GM18517 (cell line): Measurements from ENCODE around the gene URB1.

Experiments
- ATAC-seq: cut with Tn5 transposase; IDR thresholded peaks from one replicate; pipeline ENCODE4 v1.9.1; 2021; ENCODE audit warnings: mild to moderate bottlenecking, moderate library complexity; ENCODE audit not compliant: unreplicated experiment

URB1 gene

DNA sequence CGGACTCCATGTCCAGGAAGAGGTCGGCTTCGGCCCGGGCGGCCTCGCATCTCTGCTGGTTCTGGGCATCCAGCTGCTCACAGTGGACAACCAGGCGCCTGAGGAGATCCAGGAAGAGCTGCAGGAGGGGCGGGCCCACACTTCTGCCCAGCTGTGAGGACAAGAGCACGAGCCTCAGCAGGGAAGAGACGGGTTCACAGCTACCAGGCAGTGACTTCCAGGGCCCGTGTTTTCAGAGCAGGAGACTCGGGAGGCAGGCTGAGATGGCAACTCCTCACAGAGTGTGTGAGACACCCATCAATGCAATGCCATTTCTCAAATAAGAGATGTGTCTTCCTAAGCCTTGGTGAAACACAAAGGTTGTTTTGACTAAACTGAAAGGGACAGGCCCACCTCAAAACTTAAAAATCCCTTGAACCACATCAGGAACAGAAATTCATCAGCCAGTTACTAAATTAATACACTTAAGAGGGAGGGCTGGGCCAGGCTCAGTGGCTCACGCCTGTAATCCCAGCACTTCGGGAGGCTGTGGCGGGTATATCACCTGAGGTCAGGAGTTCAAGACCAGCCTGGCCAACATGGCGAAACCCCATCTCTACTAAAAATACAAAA, 43.4 kb downstream of the URB1 start:
- no peak for ATAC-seq

DNA sequence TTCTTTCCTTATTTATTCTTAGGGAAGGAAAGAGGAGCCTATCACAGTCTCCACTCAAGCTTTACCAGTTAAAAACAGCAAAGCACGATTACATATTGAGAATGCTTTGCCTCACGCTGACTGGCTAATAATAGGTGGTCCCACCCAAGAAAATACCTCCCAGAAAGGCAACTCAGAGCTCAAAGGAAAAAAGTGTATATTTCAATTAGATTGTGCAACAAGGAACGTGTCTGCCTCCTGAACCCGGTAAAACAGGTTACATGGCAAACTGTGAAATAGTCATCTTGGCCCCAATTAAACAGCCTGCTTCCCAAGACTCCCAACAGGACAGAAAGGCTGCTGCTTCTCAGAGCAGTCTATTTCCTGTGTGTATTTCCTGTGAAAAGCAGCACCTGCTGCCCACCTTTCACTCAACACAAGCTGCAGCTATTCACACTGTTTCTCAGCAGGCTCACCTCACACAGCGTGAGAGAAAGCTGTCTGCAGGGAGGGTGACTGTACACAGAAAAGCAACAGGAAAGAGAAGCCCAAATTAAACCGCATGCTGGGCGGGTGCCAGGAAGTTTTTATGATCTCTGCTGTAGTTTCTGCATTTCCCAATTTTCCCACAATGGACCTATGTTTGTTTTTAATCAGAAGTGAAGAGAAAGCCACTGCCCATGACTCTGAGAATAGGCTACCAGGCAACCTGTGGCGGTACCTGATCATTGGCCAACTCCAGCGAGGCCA, 44.0 kb downstream of the URB1 start:
- no peak for ATAC-seq

DNA sequence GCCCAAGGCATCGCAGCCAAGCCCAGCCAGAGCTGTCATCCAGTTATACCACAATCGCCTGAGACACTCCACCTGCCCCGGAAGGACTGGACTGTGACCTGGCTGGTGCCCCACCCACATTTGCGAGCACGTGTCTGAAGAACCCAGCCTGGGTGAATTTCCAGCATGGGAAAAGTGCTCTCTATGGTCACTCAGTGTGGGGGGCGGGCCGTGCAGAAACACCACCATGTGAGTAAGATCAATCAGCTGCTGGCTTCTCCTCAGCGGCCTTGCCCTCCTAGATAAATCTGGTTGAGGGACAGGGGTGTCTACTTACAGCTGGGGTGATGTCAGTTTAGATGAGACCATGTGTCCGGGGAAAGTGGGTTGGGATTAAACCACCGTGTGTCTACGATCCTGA, 44.8 kb downstream of the URB1 start:
- no peak for ATAC-seq

GRCh38 chr21:32347351-32347750, 45.5 kb downstream of the URB1 start:
- no peak for ATAC-seq

DNA sequence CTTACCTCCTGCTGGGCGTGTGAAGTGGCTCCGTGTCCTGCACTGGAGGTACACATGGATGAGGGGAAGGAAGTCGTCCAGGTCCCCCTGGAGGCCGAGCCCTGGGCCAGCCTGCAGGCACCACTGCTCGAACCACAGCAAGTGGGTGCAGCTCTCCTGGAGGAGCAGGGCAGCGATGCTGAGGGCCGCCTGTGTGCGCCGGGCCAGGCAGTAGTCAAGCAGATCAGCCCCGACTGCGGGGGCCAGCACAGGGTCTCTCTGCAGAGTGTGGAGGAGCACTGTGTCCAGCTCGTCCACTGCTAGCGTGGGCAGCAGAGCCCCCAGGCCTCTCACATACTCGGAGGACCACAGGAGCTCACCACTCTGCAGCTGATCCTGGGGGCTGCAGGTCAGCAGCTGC, 45.9 kb downstream of the URB1 start:
- no peak for ATAC-seq

DNA sequence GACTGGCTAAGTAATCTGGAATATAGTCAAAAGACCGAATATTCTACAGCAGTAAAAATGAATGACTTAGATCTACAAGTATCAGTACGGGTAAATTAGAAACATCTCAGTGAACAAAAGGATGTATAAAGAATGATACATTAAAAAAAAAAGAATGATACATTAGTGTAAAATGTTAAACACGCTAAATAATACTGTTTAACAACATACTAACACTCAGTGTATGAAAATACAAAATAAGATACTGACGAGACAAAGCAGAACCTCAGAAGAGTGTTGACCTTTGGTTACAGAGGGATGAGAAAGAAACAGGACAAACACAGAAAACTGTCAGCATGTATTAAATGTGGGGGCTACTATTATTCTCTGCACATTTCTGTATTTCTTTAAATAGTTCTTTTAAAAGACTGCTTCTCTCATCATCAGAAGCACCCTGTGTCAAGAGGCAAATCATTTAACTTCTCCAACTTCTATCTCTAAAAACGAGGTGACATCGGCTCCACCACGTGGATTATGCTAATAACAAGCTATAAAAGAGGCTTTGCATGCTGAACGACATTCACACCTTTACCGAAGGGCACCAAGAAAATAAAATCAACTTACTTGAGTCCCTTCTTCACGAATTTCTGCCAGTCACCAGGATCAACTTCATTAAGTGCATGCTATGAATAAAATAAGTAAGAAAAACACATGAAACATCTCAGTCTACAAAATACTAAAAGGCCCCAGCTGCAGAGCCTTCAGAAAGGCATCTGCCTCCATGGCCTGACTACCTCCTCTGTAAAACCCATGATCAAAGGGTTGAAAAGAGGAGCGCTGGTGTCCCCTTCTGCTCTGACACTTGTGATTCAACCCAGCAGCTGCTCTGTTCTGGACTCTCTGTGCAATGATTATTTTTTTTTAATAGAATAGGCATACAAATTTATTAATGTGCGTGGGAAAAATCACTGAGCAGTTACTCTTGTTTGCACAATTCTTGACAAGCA, 51.7 kb downstream of the URB1 start:
- ATAC-seq: no peak

- no peak for ATAC-seq
These were observed 54.4 kb downstream of the URB1 start for GRCh38 chr21:32338209-32338921.

GRCh38 chr21:32337206-32337605, 55.6 kb downstream of the URB1 start:
- ATAC-seq: no peak

- ATAC-seq: no peak
These were observed 56.1 kb downstream of the URB1 start for GRCh38 chr21:32336711-32337110.

GRCh38 chr21:32335601-32336575, 56.9 kb downstream of the URB1 start:
- no peak for ATAC-seq

- ATAC-seq: no peak
These were observed 57.8 kb downstream of the URB1 start for GRCh38 chr21:32334980-32335531.

GRCh38 chr21:32333953-32334673, 58.7 kb downstream of the URB1 start:
- no peak for ATAC-seq

DNA sequence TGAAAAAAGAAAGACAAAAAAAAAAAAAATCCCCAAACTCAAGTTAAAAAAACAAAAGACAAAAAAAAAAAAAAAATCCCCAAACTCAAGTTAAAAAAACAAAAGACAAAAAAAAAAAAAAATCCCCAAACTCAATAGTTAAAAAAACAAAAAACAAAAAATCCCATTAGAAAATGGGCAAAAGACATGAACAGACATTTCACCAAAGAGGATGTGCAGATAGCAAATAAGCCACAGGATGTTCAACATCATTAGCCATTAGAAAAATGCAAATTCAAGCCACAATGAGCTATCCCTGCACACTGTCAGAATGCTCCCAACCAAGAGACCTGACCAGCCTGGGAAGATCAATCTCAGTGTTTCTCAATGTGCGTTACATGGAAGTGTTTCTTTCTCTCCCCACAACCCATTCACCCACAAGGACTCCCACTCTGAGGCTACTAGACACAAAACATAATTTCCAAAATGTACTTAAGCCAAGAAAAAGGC, 60.3 kb downstream of the URB1 start:
- ATAC-seq: no peak

- no peak for ATAC-seq
These were observed 61.1 kb downstream of the URB1 start for GRCh38 chr21:32331444-32332305.

DNA sequence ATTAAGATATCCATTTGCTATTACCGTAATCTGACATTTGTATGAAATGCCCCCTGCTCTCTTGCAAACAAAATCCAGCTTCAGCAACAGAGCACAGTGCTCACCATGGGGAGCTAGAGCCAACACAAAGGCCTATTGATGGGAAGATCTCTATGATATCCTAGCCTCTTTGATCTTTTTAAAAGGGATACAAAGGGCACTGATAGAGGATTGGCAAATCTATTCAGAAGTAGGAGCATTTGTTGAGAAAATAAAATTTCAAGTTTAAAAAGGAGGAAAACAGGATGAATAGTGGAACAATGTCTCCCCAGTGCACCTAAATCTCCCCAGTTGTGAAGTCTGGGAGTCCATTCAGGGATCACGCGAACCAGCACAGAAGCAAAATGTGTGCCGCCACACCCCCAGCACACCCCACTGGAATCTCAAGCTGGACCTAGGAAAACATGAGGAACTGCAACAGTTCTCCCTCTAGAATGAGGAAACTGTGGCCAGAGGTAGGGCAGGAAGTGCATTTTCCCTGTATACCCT, 62.0 kb downstream of the URB1 start:
- no peak for ATAC-seq

DNA sequence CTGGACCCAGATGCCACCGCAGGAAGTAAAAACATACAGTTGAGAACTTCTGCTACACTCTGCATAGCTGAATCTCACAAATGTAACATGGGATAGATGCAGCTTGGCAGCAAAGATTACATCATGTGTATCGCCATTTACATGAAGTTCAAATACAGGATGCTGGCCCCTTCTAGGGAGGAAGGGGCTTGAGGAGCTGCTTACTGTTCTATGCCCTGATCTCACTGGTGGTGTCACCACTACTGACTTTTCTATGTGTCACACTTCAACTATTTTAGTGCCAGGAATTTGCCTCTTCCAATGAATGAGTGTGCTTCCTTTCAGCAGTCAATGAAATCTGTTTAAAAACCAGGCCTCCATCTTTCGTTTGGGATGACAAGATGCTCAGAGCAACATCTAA, 63.0 kb downstream of the URB1 start:
- ATAC-seq: no peak

DNA sequence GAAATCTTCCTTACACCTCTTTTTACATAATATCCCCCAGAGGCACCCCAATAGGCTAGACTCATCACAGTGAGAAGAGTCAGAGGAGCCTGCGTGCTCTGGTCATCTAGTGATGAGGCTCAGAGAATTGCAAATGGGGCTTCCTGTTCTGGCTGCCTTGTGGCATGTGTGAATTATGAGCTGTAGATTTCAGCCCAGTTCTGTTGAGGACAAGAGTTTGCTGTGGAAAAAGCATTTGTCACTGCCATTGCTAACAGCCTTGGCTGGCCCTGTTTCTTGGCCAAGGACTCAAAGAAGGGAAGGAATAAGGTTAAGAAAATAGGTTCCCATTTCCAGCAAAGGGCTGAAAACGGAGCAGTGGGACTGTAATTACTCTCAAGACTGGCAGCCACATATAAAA, 63.5 kb downstream of the URB1 start:
- no peak for ATAC-seq

DNA sequence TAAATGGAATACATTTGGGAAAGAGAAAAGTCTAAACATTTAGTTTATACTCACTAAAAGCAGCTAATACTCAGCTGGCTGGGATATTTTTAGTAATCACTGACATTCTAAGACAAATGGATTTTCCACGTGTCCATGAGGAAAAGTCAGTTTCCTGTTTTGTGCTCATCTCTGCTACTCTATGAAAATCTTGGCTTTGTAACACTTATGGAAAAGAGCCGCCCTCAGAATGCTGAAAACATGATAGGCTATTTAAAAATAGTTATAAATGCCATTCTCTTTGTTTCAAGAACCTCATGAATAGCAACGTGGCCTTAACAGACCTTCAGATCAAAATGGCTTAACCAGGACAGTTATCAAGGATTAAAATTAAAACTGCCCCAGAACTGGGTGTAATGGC, 64.2 kb downstream of the URB1 start:
- no peak for ATAC-seq
